Stimulated activated naive CD4-positive, alpha-beta T cell (primary cell): Measurements from ENCODE around the gene METAP1D.
"Not testable (repeated sequence)": the region's sequence is repeated elsewhere in the genome, so short reads cannot be mapped to it uniquely, and the experiment has no call there.

Source experiments
- DNase-seq, 6 experiments: peaks; one replicate each; lab custom pipeline; 2025; lab: John Stamatoyannopoulos, UW

The METAP1D gene

GRCh38 chr2:172048508-172049503, 49.1 kb downstream of the METAP1D start:
- DNase-seq = no peak

GRCh38 chr2:172049567-172050120, 49.9 kb downstream of the METAP1D start:
- no peak for DNase-seq

- DNase-seq = no peak
Measured at GRCh38 chr2:172050479-172051125, 50.8 kb downstream of the METAP1D start.

GRCh38 chr2:172052000-172052983, 52.5 kb downstream of the METAP1D start:
- no peak for DNase-seq

- DNase-seq = no peak
Measured at GRCh38 chr2:172053486-172053885, 53.7 kb downstream of the METAP1D start.

GRCh38 chr2:172056293-172056692, 56.5 kb downstream of the METAP1D start:
- DNase-seq = no peak

GRCh38 chr2:172058660-172059059, 58.9 kb downstream of the METAP1D start:
- no peak for DNase-seq

- DNase-seq = not testable (repeated sequence)
Measured at GRCh38 chr2:172060118-172060517, 60.4 kb downstream of the METAP1D start.

- DNase-seq = no peak
Measured at GRCh38 chr2:172062402-172063004, 62.8 kb downstream of the METAP1D start.

- DNase-seq = no peak
Measured at GRCh38 chr2:172063446-172063845, 63.7 kb downstream of the METAP1D start.

- DNase-seq = no peak
Measured at GRCh38 chr2:172065111-172065510, 65.4 kb downstream of the METAP1D start.

- DNase-seq = no peak
Measured at GRCh38 chr2:172066394-172066886, 66.7 kb downstream of the METAP1D start.

GRCh38 chr2:172067905-172068304, 68.2 kb downstream of the METAP1D start:
- DNase-seq = not testable (repeated sequence)

- no peak for DNase-seq
Measured at GRCh38 chr2:172070936-172071335, 71.2 kb downstream of the METAP1D start.

GRCh38 chr2:172072303-172072702, 72.5 kb downstream of the METAP1D start:
- DNase-seq = no peak

- DNase-seq = no peak
Measured at GRCh38 chr2:172072706-172073105, 73.0 kb downstream of the METAP1D start.

- DNase-seq = no peak
Measured at GRCh38 chr2:172073518-172073917, 73.8 kb downstream of the METAP1D start.

GRCh38 chr2:172074254-172074653, 74.5 kb downstream of the METAP1D start:
- DNase-seq = no peak

GRCh38 chr2:172079416-172079815, 79.7 kb downstream of the METAP1D start:
- peak in 1 of 6 experiments; percentile 11 for DNase-seq

GRCh38 chr2:172079838-172080640, 80.3 kb downstream of the METAP1D start:
- DNase-seq = peak in 1 of 6 experiments; percentile 39
